Progenitor cell of endocrine pancreas (in vitro differentiated cells): Measurements from ENCODE around the gene PGAP6. TPM values are rescaled to one million over a fixed set of nuclear protein-coding genes. Genes with fewer than 3 reads are reported as not detected.

Experiments
- DNase-seq: peaks from one replicate; pipeline ENCODE4 v3.0.0; 2021; ENCODE audit warnings: low spot score; ENCODE audit not compliant: unreplicated experiment
- H3K27ac Mint-ChIP-seq: 2 replicates; pipeline ENCODE4 v1.8.0; 2021; ENCODE audit warnings: mild to moderate bottlenecking, moderate library complexity, mixed read lengths
- H3K27me3 Mint-ChIP-seq: 2 replicates; pipeline ENCODE4 v1.8.0; 2021; ENCODE audit warnings: mixed read lengths
- H3K36me3 Mint-ChIP-seq: 2 replicates; pipeline ENCODE4 v1.8.0; 2022; ENCODE audit warnings: mixed read lengths; ENCODE audit not compliant: insufficient read depth
- H3K4me1 Mint-ChIP-seq: 2 replicates; pipeline ENCODE4 v1.8.0; 2021; ENCODE audit warnings: low read depth, mixed read lengths
- H3K4me3 Mint-ChIP-seq: 2 replicates; pipeline ENCODE4 v1.8.0; 2021; ENCODE audit warnings: low read depth, mild to moderate bottlenecking, moderate library complexity, mixed read lengths
- H3K9me3 Mint-ChIP-seq: 2 replicates; pipeline ENCODE4 v1.8.0; 2021; ENCODE audit warnings: low read depth, mixed read lengths
- total RNA-seq: library from RNA; stranded (reverse); gene quantifications from 2 replicates; pipeline ENCODE4 v1.2.1, GENCODE V29; 2021
- TF ChIP-seq, protein P1 (sequence below): fragments of 200-600 bp; sonication (generic); IDR thresholded peaks from one replicate; pipeline ENCODE4 v1.5.0; 2021; ENCODE audit warnings: antibody characterized with exemption, mild to moderate bottlenecking; ENCODE audit not compliant: unreplicated experiment

PGAP6 gene
- total RNA-seq, 1 donor from 2014 or later, result 92.9 TPM

- Mint-ChIP-seq H3K36me3 (no peaks in the 10 kb centered on the region), H3K27me3 (peaks cover 4% of the 10 kb centered on the region), H3K4me3 (no peak overlapping the region), H3K4me1 (no peaks in the 10 kb centered on the region), H3K27ac (no peak overlapping the region), H3K9me3 (no peaks in the 10 kb centered on the region)
- TF ChIP-seq, protein P1, sequence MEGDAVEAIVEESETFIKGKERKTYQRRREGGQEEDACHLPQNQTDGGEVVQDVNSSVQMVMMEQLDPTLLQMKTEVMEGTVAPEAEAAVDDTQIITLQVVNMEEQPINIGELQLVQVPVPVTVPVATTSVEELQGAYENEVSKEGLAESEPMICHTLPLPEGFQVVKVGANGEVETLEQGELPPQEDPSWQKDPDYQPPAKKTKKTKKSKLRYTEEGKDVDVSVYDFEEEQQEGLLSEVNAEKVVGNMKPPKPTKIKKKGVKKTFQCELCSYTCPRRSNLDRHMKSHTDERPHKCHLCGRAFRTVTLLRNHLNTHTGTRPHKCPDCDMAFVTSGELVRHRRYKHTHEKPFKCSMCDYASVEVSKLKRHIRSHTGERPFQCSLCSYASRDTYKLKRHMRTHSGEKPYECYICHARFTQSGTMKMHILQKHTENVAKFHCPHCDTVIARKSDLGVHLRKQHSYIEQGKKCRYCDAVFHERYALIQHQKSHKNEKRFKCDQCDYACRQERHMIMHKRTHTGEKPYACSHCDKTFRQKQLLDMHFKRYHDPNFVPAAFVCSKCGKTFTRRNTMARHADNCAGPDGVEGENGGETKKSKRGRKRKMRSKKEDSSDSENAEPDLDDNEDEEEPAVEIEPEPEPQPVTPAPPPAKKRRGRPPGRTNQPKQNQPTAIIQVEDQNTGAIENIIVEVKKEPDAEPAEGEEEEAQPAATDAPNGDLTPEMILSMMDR, result no peak
- DNase-seq, result no peak
Measured at GRCh38 chr16:360698-361336, 21.0 kb downstream of the PGAP6 start.

- no peak overlapping the region for H3K4me3 Mint-ChIP-seq
- TF ChIP-seq, protein P1, result no peak
- H3K27ac Mint-ChIP-seq, result no peak overlapping the region
- H3K27me3 Mint-ChIP-seq, result peaks cover 4% of the 10 kb centered on the region
- DNase-seq, result no peak
- H3K9me3 Mint-ChIP-seq, result no peaks in the 10 kb centered on the region
- H3K4me1 Mint-ChIP-seq, result no peaks in the 10 kb centered on the region
- no peaks in the 10 kb centered on the region for H3K36me3 Mint-ChIP-seq
Measured at GRCh38 chr16:359871-360697, 21.7 kb downstream of the PGAP6 start.

GRCh38 chr16:359067-359763, 22.6 kb downstream of the PGAP6 start:
- H3K27me3 Mint-ChIP-seq, result peaks cover 4% of the 10 kb centered on the region
- H3K4me3 Mint-ChIP-seq, result no peak overlapping the region
- no peaks in the 10 kb centered on the region for H3K4me1 Mint-ChIP-seq
- no peaks in the 10 kb centered on the region for H3K9me3 Mint-ChIP-seq
- DNase-seq, result no peak
- TF ChIP-seq, protein P1, result no peak
- no peak overlapping the region for H3K27ac Mint-ChIP-seq
- no peaks in the 10 kb centered on the region for H3K36me3 Mint-ChIP-seq

- Mint-ChIP-seq H3K4me1 (no peaks in the 10 kb centered on the region), H3K27ac (no peak overlapping the region), H3K4me3 (no peak overlapping the region), H3K27me3 (no peaks in the 10 kb centered on the region), H3K9me3 (no peaks in the 10 kb centered on the region), H3K36me3 (no peaks in the 10 kb centered on the region)
- TF ChIP-seq, protein P1, result no peak
- no peak for DNase-seq
Measured at GRCh38 chr16:356741-357140, 25.0 kb downstream of the PGAP6 start.

GRCh38 chr16:354971-355461, 26.8 kb downstream of the PGAP6 start:
- Mint-ChIP-seq H3K27ac (no peak overlapping the region), H3K4me3 (no peak overlapping the region), H3K4me1 (no peaks in the 10 kb centered on the region), H3K36me3 (peaks cover 1% of the 10 kb centered on the region), H3K27me3 (no peaks in the 10 kb centered on the region), H3K9me3 (no peaks in the 10 kb centered on the region)
- TF ChIP-seq, protein P1, result no peak
- no peak for DNase-seq
